ENCODE measurements around the gene TRIM71.

The TRIM71 gene

GRCh38 chr3:32866533-32866932, 48.7 kb downstream of the TRIM71 start:
- DNase-seq (ENCODE audit: low spot score): no peak

DNA sequence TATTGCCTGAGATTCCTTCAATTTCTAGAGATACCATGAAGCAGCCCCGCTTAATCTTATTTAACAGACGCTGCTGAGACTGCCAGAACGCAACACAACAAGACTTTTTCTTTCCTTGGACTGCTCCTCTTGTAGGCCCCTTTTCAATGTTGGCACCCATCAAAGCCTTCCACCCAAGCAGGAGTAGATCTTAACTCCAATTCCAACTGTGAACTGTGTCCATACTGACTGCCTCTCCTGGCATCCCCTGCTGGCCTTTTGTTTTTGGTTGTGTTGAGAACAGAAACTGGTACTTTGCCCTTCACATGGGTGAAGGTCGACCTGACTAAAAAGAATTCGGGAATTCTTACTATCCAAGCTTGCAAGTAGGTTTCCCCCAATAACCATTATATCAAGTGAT, 50.2 kb downstream of the TRIM71 start:
- DNase-seq (ENCODE audit: low spot score): no peak

DNA sequence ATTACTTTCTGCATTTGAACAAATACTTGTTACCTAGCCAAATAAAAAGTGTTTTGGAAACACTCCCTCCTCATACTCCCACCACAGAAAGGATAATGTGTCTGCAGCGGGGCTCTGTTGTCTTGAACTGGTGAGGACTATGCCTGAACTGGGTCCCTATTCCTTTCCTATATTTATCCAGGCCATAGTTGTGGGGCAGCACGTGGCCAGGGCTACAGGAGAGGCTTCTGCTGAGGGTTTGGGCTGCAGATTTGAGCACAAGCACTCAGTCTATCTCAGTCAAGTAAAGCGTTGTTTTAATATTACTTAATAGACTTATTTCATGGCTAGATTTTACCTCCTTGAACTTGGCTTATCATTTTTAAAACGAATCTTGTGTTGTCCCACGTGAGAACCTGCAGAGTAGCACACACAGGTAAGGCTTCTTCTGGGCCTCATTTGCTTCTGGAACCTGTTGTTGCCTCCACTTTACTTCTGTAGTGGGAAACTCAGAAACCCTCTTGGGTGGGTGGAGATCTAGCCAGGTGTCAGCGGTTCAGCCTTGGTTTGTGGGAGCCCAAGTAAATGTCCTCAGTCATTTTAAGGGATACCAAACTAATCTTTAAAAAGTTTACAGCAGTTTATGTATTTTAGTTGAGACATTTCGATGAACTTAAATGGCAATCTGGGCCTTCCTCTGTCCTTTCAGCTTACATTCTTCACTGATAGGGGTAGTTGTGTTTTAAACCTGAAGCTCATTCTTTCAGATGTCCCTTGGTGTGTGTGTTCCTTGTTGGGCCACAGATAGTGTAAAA, 51.1 kb downstream of the TRIM71 start:
- no peak for DNase-seq (ENCODE audit: low spot score)

GRCh38 chr3:32869513-32870047, 51.8 kb downstream of the TRIM71 start:
- no peak for DNase-seq (ENCODE audit: low spot score)

- DNase-seq (ENCODE audit: low spot score): no peak
These were observed 52.7 kb downstream of the TRIM71 start for GRCh38 chr3:32870373-32871095.

DNA sequence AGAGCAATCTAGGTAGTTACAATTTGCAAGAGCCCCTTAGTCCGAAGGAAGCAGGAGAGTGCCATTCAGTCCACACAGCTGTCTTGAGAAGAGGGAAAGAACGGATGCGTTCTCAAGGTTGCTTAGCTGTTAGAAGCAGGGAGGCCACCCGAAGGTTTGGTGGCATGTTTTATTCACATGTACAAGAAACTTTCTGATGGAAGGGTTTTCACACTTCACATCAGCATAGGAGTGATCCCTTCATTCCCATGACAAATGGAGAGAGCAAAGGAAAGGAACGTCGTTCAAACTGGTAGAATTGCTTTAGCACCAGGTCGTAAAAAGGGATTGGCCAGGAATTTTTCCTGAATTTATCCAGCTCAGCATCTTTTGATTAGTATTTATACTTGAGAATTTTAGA, 53.5 kb downstream of the TRIM71 start:
- no peak for DNase-seq (ENCODE audit: low spot score)

- DNase-seq (ENCODE audit: low spot score): no peak
These were observed 54.9 kb downstream of the TRIM71 start for GRCh38 chr3:32872487-32873382.

- DNase-seq (ENCODE audit: low spot score): no peak
These were observed 55.8 kb downstream of the TRIM71 start for GRCh38 chr3:32873531-32874130.

GRCh38 chr3:32876920-32877319, 59.1 kb downstream of the TRIM71 start:
- no peak for DNase-seq (ENCODE audit: low spot score)

GRCh38 chr3:32877598-32877997, 59.8 kb downstream of the TRIM71 start:
- DNase-seq (ENCODE audit: low spot score): no peak

DNA sequence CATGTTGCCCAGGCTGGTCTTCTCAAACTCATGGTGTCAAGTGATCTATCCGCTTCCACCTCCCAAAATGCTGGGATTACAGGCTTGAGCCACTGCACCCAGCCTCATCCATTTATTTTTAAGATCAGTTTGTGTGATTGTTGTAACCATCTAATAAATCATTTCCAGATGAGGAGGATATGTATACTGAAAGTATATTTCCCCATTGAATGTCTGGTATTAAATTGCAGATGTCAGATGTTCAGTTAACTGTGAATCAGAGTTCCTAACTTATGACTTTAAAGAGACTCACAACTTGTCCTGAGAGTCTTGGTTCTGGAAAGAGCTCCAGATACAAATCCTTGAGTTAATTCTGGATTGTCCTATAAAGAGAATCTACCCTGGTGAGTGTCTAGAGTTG, 62.4 kb downstream of the TRIM71 start:
- DNase-seq (ENCODE audit: low spot score): no peak

- no peak for DNase-seq (ENCODE audit: low spot score)
These were observed 63.8 kb downstream of the TRIM71 start for GRCh38 chr3:32881624-32882023.

- DNase-seq (ENCODE audit: low spot score): no peak
These were observed 64.4 kb downstream of the TRIM71 start for GRCh38 chr3:32882189-32882588.

DNA sequence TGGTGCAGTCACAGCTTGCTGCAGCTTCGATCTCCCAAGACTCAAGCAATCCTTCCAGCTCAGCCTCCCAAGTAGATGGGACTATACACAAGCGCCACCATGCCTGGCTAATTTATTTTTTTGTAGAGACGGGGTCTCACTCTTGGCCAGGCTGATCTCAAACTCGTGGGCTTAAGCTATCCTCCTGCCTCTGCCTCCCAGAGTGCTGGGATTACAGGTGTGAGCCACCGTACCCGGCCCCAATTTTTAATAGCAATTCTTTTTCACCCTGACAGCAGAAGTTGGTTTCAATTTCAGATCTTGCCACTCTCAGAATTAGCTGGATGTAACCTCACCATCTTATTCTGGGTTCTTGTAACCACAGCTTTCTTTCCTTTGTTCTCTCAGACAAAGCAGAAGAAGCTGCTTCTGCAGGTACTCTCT, 64.8 kb downstream of the TRIM71 start:
- no peak for DNase-seq (ENCODE audit: low spot score)

GRCh38 chr3:32883817-32884216, 66.0 kb downstream of the TRIM71 start:
- DNase-seq (ENCODE audit: low spot score): no peak

DNA sequence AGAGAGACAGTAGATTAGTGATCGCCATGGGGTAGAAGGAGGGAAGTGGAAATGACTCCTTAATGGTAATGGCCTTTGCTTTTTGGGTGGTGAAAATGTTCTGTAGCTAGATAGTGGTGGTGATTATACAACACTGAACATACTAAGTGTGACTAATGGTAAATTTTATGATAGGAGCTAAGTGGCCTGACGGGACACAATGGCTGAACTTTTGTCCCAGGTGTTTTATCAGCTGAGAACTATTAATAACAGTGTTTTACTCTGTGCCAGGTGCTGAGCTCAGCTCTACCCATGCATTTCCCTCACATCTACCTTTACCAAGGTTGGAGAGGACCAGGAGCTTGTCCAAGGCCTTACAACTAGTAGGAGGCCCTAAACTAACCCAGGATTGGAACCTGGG, 66.8 kb downstream of the TRIM71 start:
- no peak for DNase-seq (ENCODE audit: low spot score)

GRCh38 chr3:32885283-32885901, 67.6 kb downstream of the TRIM71 start:
- no peak for DNase-seq (ENCODE audit: low spot score)

DNA sequence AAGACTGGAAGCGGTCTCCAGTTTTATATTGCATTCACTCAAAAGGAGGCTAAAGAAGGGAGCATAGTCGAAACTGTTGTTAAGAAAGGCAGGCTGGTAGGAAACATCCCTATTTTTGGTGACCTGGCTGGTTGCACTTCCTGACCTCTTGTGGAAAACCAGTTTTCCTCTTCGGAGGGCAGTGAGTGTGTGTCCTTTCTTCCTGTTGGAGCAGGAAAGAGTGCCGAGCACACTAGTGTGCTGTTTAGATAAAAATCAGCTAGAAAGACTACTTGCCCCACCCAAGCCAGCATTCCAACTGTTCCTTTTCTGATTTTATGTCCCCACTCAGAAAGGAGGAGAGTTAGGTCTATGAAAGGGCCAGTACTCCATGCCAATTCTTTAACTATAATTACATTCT, 68.5 kb downstream of the TRIM71 start:
- no peak for DNase-seq (ENCODE audit: low spot score)

DNA sequence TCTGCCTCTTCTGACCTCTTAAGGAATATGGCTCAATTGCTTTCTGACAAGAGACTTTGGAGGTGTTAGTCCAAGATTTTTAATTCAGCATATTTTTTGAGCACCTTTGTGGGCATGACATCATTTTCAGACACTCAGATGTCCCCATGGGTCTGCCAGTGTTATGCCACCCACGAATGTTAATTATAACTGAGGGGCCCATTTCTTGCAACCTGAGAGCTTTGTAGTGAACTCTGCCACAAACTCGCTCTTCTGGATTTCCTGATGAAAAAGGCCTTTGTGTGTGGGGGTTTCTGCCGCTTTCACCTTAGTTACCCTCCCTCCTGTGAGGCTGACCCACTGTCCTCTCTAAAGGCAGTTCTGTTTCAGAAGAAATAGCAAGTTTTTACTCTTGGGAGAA, 69.1 kb downstream of the TRIM71 start:
- no peak for DNase-seq (ENCODE audit: low spot score)

DNA sequence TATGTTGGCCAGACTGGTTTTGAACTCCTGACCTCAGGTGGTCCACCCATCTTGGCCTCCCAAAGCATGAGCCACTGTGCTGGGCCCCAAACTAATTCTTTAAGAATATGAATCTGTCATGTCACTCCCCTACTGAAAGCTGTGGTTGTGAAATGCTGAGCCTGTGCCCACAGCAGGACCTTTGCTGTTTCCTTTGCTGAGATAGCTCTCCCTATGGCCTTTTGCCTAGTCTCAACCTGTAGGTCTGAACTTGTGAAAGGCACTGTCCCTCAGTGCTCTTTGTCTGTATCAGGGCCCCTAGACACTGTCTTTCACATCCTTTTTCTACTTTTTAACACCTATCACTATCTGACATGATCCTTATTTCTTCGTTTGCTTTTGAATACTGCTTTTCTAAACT, 70.9 kb downstream of the TRIM71 start:
- no peak for DNase-seq (ENCODE audit: low spot score)
